Common myeloid progenitor, CD34-positive (primary cell): ENCODE results near the gene YAE1.
"Not testable (repeated sequence)": the region's sequence is repeated elsewhere in the genome, so short reads cannot be mapped to it uniquely, and the experiment has no call there.

Experiments used
- CTCF ChIA-PET: fragments of 350-600 bp; sonication (Branson Sonifier 250); formaldehyde crosslinking; loops from one replicate; lab custom pipeline; 2021; ENCODE audit warnings: antibody characterized with exemption; lab: Charles Lee
- POLR2A ChIA-PET: fragments of 350-600 bp; sonication (Branson Sonifier 250); formaldehyde crosslinking; loops from one replicate; lab custom pipeline; 2021; ENCODE audit warnings: antibody characterized with exemption; lab: Charles Lee
- DNase-seq, 3 donors: peaks; one replicate each; pipeline versions ENCODE4 v3.0.0 to v3.0.0-alpha.2; 2013
- H3K27ac ChIP-seq, 2 experiments: 1 replicate in 1 of 2; 2 replicates in 1 of 2; pipeline ENCODE4 v1.7.0; 2013; ENCODE audit warnings: inconsistent platforms in 2 of 2, low read length in 2 of 2, mild to moderate bottlenecking in 2 of 2, low read depth in 1 of 2, moderate library complexity in 1 of 2; ENCODE audit not compliant: severe bottlenecking in 2 of 2, insufficient read depth in 1 of 2, poor library complexity in 1 of 2
- H3K27me3 ChIP-seq, 5 experiments: replicated peaks in 2 of 5; 1 replicate in 3 of 5; 2 replicates in 2 of 5; pipeline versions ENCODE4 v1.6.1 to v1.7.0; 2013; ENCODE audit warnings: low read length in 4 of 5, mild to moderate bottlenecking in 2 of 5, moderate library complexity in 2 of 5, inconsistent platforms in 1 of 5; ENCODE audit not compliant: insufficient read depth in 5 of 5, control insufficient read depth in 4 of 5
- H3K36me3 ChIP-seq, 4 experiments: 1 replicate in 2 of 4; 2 replicates in 2 of 4; pipeline versions ENCODE4 v1.6.1 to v1.7.0; 2013; ENCODE audit warnings: low read length in 3 of 4, control low read depth in 1 of 4, mild to moderate bottlenecking in 1 of 4; ENCODE audit not compliant: control insufficient read depth in 4 of 4, insufficient read depth in 4 of 4
- H3K4me1 ChIP-seq, 4 experiments: 1 replicate in 3 of 4; 2 replicates in 1 of 4; pipeline versions ENCODE4 v1.6.1 to v1.7.1; 2013; ENCODE audit warnings: low read length in 3 of 4, mild to moderate bottlenecking in 3 of 4, control low read depth in 1 of 4, inconsistent platforms in 1 of 4, moderate library complexity in 1 of 4; ENCODE audit not compliant: control insufficient read depth in 4 of 4, insufficient read depth in 4 of 4; ENCODE audit errors: control extremely low read depth in 1 of 4
- H3K4me3 ChIP-seq, 7 experiments: 1 replicate in 4 of 7; 2 replicates in 3 of 7; pipeline versions ENCODE4 v1.5.1 to v1.7.0; 2013; ENCODE audit warnings: mild to moderate bottlenecking in 7 of 7, low read length in 6 of 7, moderate library complexity in 6 of 7, inconsistent platforms in 2 of 7, low read depth in 2 of 7, control low read depth in 1 of 7; ENCODE audit not compliant: insufficient read depth in 4 of 7, control insufficient read depth in 1 of 7; ENCODE audit errors: extremely low read depth in 1 of 7
- H3K9me3 ChIP-seq, 5 experiments: 1 replicate in 4 of 5; 2 replicates in 1 of 5; pipeline versions ENCODE4 v1.6.1 to v1.7.1; 2013; ENCODE audit warnings: low read length in 4 of 5, mild to moderate bottlenecking in 2 of 5, inconsistent platforms in 1 of 5, low read depth in 1 of 5, moderate library complexity in 1 of 5; ENCODE audit not compliant: control insufficient read depth in 4 of 5, insufficient read depth in 2 of 5; ENCODE audit errors: control extremely low read depth in 1 of 5
- WGBS: methylation state at CpG from one replicate; pipeline ENCODE4 v1.1.5; 2013; ENCODE audit not compliant: insufficient coverage; 5-methylcytosine and 5-hydroxymethylcytosine counted together

The YAE1 gene

GRCh38 chr7:39535064-39535463 is 31.1 kb upstream of the YAE1 start:
- H3K4me3 ChIP-seq, result no peak overlapping the region
- H3K36me3 ChIP-seq, result no peaks in the 10 kb centered on the region
- no peaks in the 10 kb centered on the region for H3K9me3 ChIP-seq
- H3K4me1 ChIP-seq, result no peaks in the 10 kb centered on the region
- no peak for DNase-seq
- POLR2A ChIA-PET, result no interaction called here
- CTCF ChIA-PET, result interaction anchor here (2.0 kb wide), 1 partner anchor 11 kb away, joined by 4 read pairs; no protein-coding TSS in a partner anchor
- no peaks in the 10 kb centered on the region for H3K27me3 ChIP-seq
- no peak overlapping the region for H3K27ac ChIP-seq

- Histone ChIP-seq H3K27ac (no peak overlapping the region), H3K4me1 (no peaks in the 10 kb centered on the region), H3K27me3 (no peaks in the 10 kb centered on the region), H3K9me3 (no peaks in the 10 kb centered on the region), H3K4me3 (no peak overlapping the region), H3K36me3 (no peaks in the 10 kb centered on the region)
- ChIA-PET CTCF (interaction anchor here (2.0 kb wide), 1 partner anchor 10 kb away, joined by 4 read pairs; no protein-coding TSS in a partner anchor), POLR2A (no interaction called here)
- WGBS, result 100% methylated on average over 2 of the region's 3 CpGs
- DNase-seq, result no peak
These were observed 30.5 kb upstream of the YAE1 start for GRCh38 chr7:39535720-39536119.

- H3K27ac ChIP-seq, result no peak overlapping the region
- no peak overlapping the region for H3K4me3 ChIP-seq
- POLR2A ChIA-PET, result interaction anchor here (0.7 kb wide), 1 partner anchor 1572 kb away, joined by 3 read pairs; no protein-coding TSS in a partner anchor
- peaks cover 6 to 10% (median 8%) of the 10 kb centered on the region in 4 experiments for H3K4me1 ChIP-seq
- no peaks in the 10 kb centered on the region for H3K9me3 ChIP-seq
- CTCF ChIA-PET, result no interaction called here
- H3K36me3 ChIP-seq, result no peaks in the 10 kb centered on the region
- no peaks in the 10 kb centered on the region for H3K27me3 ChIP-seq
- no peak for DNase-seq
- 67% methylated on average over 1 of the region's 1 CpG for WGBS
These were observed 29.3 kb upstream of the YAE1 start for GRCh38 chr7:39536951-39537350.

GRCh38 chr7:39539816-39540215 is 26.4 kb upstream of the YAE1 start:
- H3K9me3 ChIP-seq, result no peaks in the 10 kb centered on the region
- no peak for DNase-seq
- ChIA-PET POLR2A (no interaction called here), CTCF (interaction anchor here (0.9 to 1.4 kb wide), 2 partner anchors 14 to 20 kb away, joined by 3 read pairs; no protein-coding TSS in a partner anchor)
- H3K27ac ChIP-seq, result no peak overlapping the region
- H3K4me3 ChIP-seq, result no peak overlapping the region
- peaks cover 6 to 11% (median 8%) of the 10 kb centered on the region in 4 experiments for H3K4me1 ChIP-seq
- H3K36me3 ChIP-seq, result no peaks in the 10 kb centered on the region
- no peaks in the 10 kb centered on the region for H3K27me3 ChIP-seq
- 94% methylated on average over 4 of the region's 5 CpGs for WGBS

- H3K27ac ChIP-seq, result no peak overlapping the region
- no peak overlapping the region for H3K4me3 ChIP-seq
- no peaks in the 10 kb centered on the region for H3K27me3 ChIP-seq
- H3K36me3 ChIP-seq, result no peaks in the 10 kb centered on the region
- ChIA-PET CTCF (interaction anchor here (0.9 to 1.4 kb wide), 2 partner anchors 14 to 20 kb away, joined by 3 read pairs; no protein-coding TSS in a partner anchor), POLR2A (no interaction called here)
- WGBS, result 100% methylated on average over 5 of the region's 7 CpGs
- DNase-seq, result no peak
- no peaks in the 10 kb centered on the region for H3K9me3 ChIP-seq
- peaks cover 6 to 11% (median 8%) of the 10 kb centered on the region in 4 experiments for H3K4me1 ChIP-seq
These were observed 25.9 kb upstream of the YAE1 start for GRCh38 chr7:39540320-39540719.

- H3K4me3 ChIP-seq, result peak overlapping the region in 1 of 7 experiments; percentile 43
- H3K9me3 ChIP-seq, result peaks cover 0 to under 1% (median 0%) of the 10 kb centered on the region in 5 experiments
- 0% methylated on average over 2 of the region's 3 CpGs for WGBS
- CTCF ChIA-PET, result interaction anchor here (0.7 kb wide), 1 partner anchor 1209 kb away, joined by 3 read pairs; no protein-coding TSS in a partner anchor
- DNase-seq, result peak; percentile 14 to 90 (median 81)
- no peaks in the 10 kb centered on the region for H3K36me3 ChIP-seq
- H3K27me3 ChIP-seq, result no peaks in the 10 kb centered on the region
- peak overlapping the region in 1 of 2 experiments; percentile 27 for H3K27ac ChIP-seq
- POLR2A ChIA-PET, result no interaction called here
- H3K4me1 ChIP-seq, result peaks cover 6 to 11% (median 8%) of the 10 kb centered on the region in 4 experiments
These were observed 24.7 kb upstream of the YAE1 start for GRCh38 chr7:39541511-39541910.

GRCh38 chr7:39544774-39545173 is 21.4 kb upstream of the YAE1 start:
- Histone ChIP-seq H3K9me3 (peaks cover 0 to 14% (median 7%) of the 10 kb centered on the region in 5 experiments), H3K4me1 (peaks cover 6 to 11% (median 8%) of the 10 kb centered on the region in 4 experiments)
- H3K4me3 ChIP-seq, H3K36me3 ChIP-seq, H3K27me3 ChIP-seq, DNase-seq, POLR2A ChIA-PET, H3K27ac ChIP-seq: not testable (repeated sequence)
- WGBS, result 94% methylated on average over 2 of the region's 2 CpGs
- CTCF ChIA-PET, result interaction anchor here (1.2 kb wide), 1 partner anchor 29 kb away, joined by 4 read pairs; no protein-coding TSS in a partner anchor
